K562 (cell line): ENCODE results near the gene COL4A1. TPM values are rescaled to one million over a fixed set of nuclear protein-coding genes. Genes with fewer than 3 reads are reported as not detected.

Experiments used
- ATAC-seq: fragments of 200-7000 bp; cut with Tn5 transposase; 3 replicates; pipeline ENCODE4 v1.9.1; 2020; ENCODE audit warnings: moderate library complexity
- BruUV-seq: library from RNA; stranded (reverse); fragments of 400-500 nt; replicated peaks from 2 replicates; lab custom pipeline; 2021; lab: Mats Ljungman, UMichigan
- CTCF ChIA-PET: fragments of 300-600 bp; formaldehyde crosslinking; extraction: SDS; loops from one replicate; lab custom pipeline; 2021; ENCODE audit warnings: low intra/inter-chr PET ratio; lab: Yijun Ruan, JAX
- POLR2A ChIA-PET: fragments of 300-600, 350-650 bp; sonication (Branson Sonifier 250); formaldehyde crosslinking; extraction: SDS; loops from one replicate; lab custom pipeline; 2021; ENCODE audit warnings: antibody characterized with exemption, inconsistent platforms; lab: Yijun Ruan, JAX
- DNase-seq, 4 experiments: peaks; one replicate each; pipeline versions ENCODE4 v3.0.0 to v3.0.0-alpha.2; 2011 to 2018; ENCODE audit warnings: low spot score in 3 of 4, mixed read lengths in 3 of 4; ENCODE audit errors: extremely low read depth in 1 of 4
- FAIRE-seq: peaks from 2 replicates; lab custom pipeline; 2011; peaks lifted over from hg19 to GRCh38; lab: Jason Lieb, UNC
- H2AFZ ChIP-seq: 2 replicates; pipeline ENCODE4 v1.6.0; 2011; ENCODE audit warnings: low read depth, low read length, control low read depth, inconsistent platforms
- H3K27ac ChIP-seq: fragments of 200-600 bp; 3 replicates; pipeline ENCODE4 v1.8.0; 2011; ENCODE audit warnings: low read depth, mild to moderate bottlenecking, control low read depth, inconsistent platforms, low read length, moderate library complexity, mixed read lengths; ENCODE audit errors: extremely low read depth
- H3K27me3 ChIP-seq, 2 experiments: fragments of 300-600 bp in 1 of 2; 2 replicates in 1 of 2; 3 replicates in 1 of 2; pipeline versions ENCODE4 v1.6.0 to v1.8.0; 2011; ENCODE audit warnings: inconsistent platforms in 2 of 2, low read length in 2 of 2, mild to moderate bottlenecking in 1 of 2, mixed read lengths in 1 of 2, moderate library complexity in 1 of 2; ENCODE audit not compliant: control insufficient read depth in 2 of 2, insufficient read depth in 2 of 2
- H3K36me3 ChIP-seq: fragments of 300-600 bp; 3 replicates; pipeline ENCODE4 v1.8.0; 2011; ENCODE audit warnings: mild to moderate bottlenecking, low read length, inconsistent platforms; ENCODE audit not compliant: control insufficient read depth, insufficient read depth
- H3K4me1 ChIP-seq, 2 experiments: fragments of 200-600 bp in 1 of 2; replicated peaks in 1 of 2; 2 replicates in 1 of 2; 3 replicates in 1 of 2; pipeline versions ENCODE4 v1.5.1 to v1.8.0; 2011; ENCODE audit warnings: inconsistent platforms in 2 of 2, low read length in 2 of 2, mild to moderate bottlenecking in 1 of 2, mixed read lengths in 1 of 2, moderate library complexity in 1 of 2; ENCODE audit not compliant: control insufficient read depth in 2 of 2, insufficient read depth in 2 of 2
- H3K4me2 ChIP-seq: 2 replicates; pipeline ENCODE4 v1.6.1; 2011; ENCODE audit warnings: low read length, control low read depth, inconsistent platforms, mixed read lengths; ENCODE audit not compliant: insufficient read depth
- H3K4me3 ChIP-seq: fragments of 200-600 bp; sonication (generic), shearing (Covaris generic); 2 replicates; pipeline ENCODE4 v1.5.1; 2016; ENCODE audit warnings: control low read depth, inconsistent platforms
- H3K79me2 ChIP-seq: fragments of 200-600 bp; 3 replicates; pipeline ENCODE4 v1.8.0; 2011; ENCODE audit warnings: low read length, inconsistent platforms; ENCODE audit not compliant: control insufficient read depth, insufficient read depth
- H3K9ac ChIP-seq, 2 experiments: 2 replicates each; pipeline versions ENCODE4 v1.6.0 to v1.6.1; 2011; ENCODE audit warnings: low read depth in 2 of 2, low read length in 2 of 2, control low read depth in 1 of 2, inconsistent platforms in 1 of 2, mild to moderate bottlenecking in 1 of 2, mixed read lengths in 1 of 2; ENCODE audit not compliant: insufficient read depth in 1 of 2
- H3K9me1 ChIP-seq: one replicate; pipeline ENCODE4 v1.6.0; 2011; ENCODE audit warnings: inconsistent platforms, mild to moderate bottlenecking, low read length, moderate library complexity; ENCODE audit not compliant: control insufficient read depth, insufficient read depth
- H3K9me3 ChIP-seq: replicated peaks from 2 replicates; pipeline ENCODE4 v1.5.1; 2011; ENCODE audit warnings: low read depth, low read length, inconsistent platforms; ENCODE audit not compliant: control insufficient read depth, insufficient read depth
- H4K20me1 ChIP-seq: replicated peaks from 2 replicates; pipeline ENCODE4 v1.6.1; 2011; ENCODE audit warnings: low read length, inconsistent platforms, mixed read lengths; ENCODE audit not compliant: control insufficient read depth, insufficient read depth
- CBFA2T2 ChIP-seq: fragments of 450-650 bp; conservative IDR thresholded peaks from 2 replicates; pipeline ENCODE4 v1.6.1; 2017; ENCODE audit warnings: mild to moderate bottlenecking
- CSDE1 ChIP-seq, 2 experiments: fragments of 450-650 bp; IDR thresholded peaks; 2 replicates each; pipeline ENCODE4 v1.6.1; 2016; ENCODE audit warnings: mild to moderate bottlenecking in 1 of 2
- ILF3 ChIP-seq: fragments of 450-650 bp; IDR thresholded peaks from 2 replicates; pipeline ENCODE4 v1.6.1; 2018; ENCODE audit warnings: antibody characterized with exemption, mild to moderate bottlenecking, moderate library complexity, borderline replicate concordance
- MCM5 ChIP-seq: fragments of 450-650 bp; IDR thresholded peaks from 2 replicates; pipeline ENCODE4 v1.6.1; 2016; ENCODE audit warnings: low read depth
- MCM7 ChIP-seq, 2 experiments: fragments of 450-650 bp; IDR thresholded peaks; 2 replicates each; pipeline ENCODE4 v1.6.1; 2016 to 2018
- NBN ChIP-seq: fragments of 450-650 bp; IDR thresholded peaks from 2 replicates; pipeline ENCODE4 v1.6.1; 2016; ENCODE audit warnings: low read depth, mild to moderate bottlenecking
- ZNF143 ChIP-seq: sonication (generic); formaldehyde crosslinking; IDR thresholded peaks from 2 replicates; pipeline ENCODE4 v1.9.0; 2022; ENCODE audit warnings: mild to moderate bottlenecking, missing genetic modification reagents
- ZNF592 ChIP-seq: fragments of 450-650 bp; IDR thresholded peaks from 2 replicates; pipeline ENCODE4 v1.6.1; 2017; ENCODE audit warnings: antibody characterized with exemption, mild to moderate bottlenecking
- WGBS: fragments of 100-300 bp; shearing (Covaris generic); methylation state at CpG from one replicate; pipeline ENCODE4 v1.1.6; 2016; ENCODE audit warnings: low coverage, mixed read lengths; ENCODE audit not compliant: insufficient coverage; ENCODE audit errors: missing lambda C conversion rate; 5-methylcytosine and 5-hydroxymethylcytosine counted together
- in situ Hi-C: fragments of 300-500 bp; cut with MboI; formaldehyde crosslinking; loops from 4 replicates; pipeline ENCODE4 v1.15.0; 2018; ENCODE audit warnings: inconsistent platforms, mixed read lengths
- intact Hi-C: fragments of 100-400 bp; cut with micrococcal nuclease; formaldehyde crosslinking; loops from 2 replicates; pipeline ENCODE4 v1.14.2; 2022
- polyA plus RNA-seq, 8 experiments: library from polyadenylated mRNA; depleted of rRNA in 4 of 8; stranded (reverse) in 5 of 8; unstranded in 3 of 8; fragments of >200 nt; fragmentation: Nextera tagmentation in 2 of 8; fragmentation: Illumina TruSeq in 1 of 8; extraction: Ambion mirVana in 2 of 8; extraction: Trizol in 1 of 8; gene quantifications; 2 replicates each; pipeline versions ENCODE4 v1.2.1 to v1.2.3, GENCODE V29; 2011 to 2014; ENCODE audit warnings: inconsistent platforms in 1 of 8, missing spikeins in 1 of 8
- total RNA-seq, 7 experiments: library from RNA; depleted of rRNA in 6 of 7; stranded (reverse); fragments of >200 nt in 6 of 7; fragmentation: Illumina TruSeq in 2 of 7; extraction: Trizol in 2 of 7; gene quantifications; 2 replicates each; pipeline versions ENCODE4 v1.2.1 to v1.2.3, GENCODE V29; 2011 to 2021; ENCODE audit warnings: low replicate concordance in 1 of 7

The COL4A1 gene
- total and polyA plus RNA-seq, 9 of the 15 experiments (the other 6 are each of a cell fraction or from before 2014, with no cell fraction given) = 0.35 TPM; not detected in 8

GRCh38 chr13:110197026-110197425, 109.9 kb downstream of the COL4A1 start:
- H3K79me2 ChIP-seq = no peaks in the 10 kb centered on the region
- no peak for FAIRE-seq

More at GRCh38 chr13:110197026-110197425, 109.9 kb downstream of the COL4A1 start:
- H3K27me3 ChIP-seq = peaks cover 2 to 31% of the 10 kb centered on the region in 2 experiments; a peak in 2 of 5 replicates
- DNase-seq (no peak), ATAC-seq (no peak)
- H2AFZ ChIP-seq = no peak overlapping the region
- intact Hi-C loops (no loop called here), in situ Hi-C loops (no loop called here)
- CTCF ChIA-PET = no interaction called here
- H3K36me3 ChIP-seq = no peaks in the 10 kb centered on the region
- no peak overlapping the region for H3K4me3 ChIP-seq
- H3K4me2 ChIP-seq = no peak overlapping the region
- BruUV-seq = no TSS peak
- WGBS = 3% methylated on average over 3 of the region's 3 CpGs
- H3K9me3 ChIP-seq = no peaks in the 10 kb centered on the region
- H3K9ac ChIP-seq = no peak overlapping the region
- POLR2A ChIA-PET = no interaction called here
- H4K20me1 ChIP-seq = no peaks in the 10 kb centered on the region; the same call in 1 of the 2 replicates
- TF ChIP-seq ZNF592 (no peak), CSDE1 (IDR thresholded peaks at IDR 0.05) (no peak), CBFA2T2 (no peak), NBN (no peak), MCM5 (no peak), MCM7 (IDR thresholded peaks at IDR 0.05) (no peak), ZNF143 (no peak), ILF3 (no peak)
- no peaks in the 10 kb centered on the region for H3K4me1 ChIP-seq
- H3K27ac ChIP-seq = no peak overlapping the region
- no peaks in the 10 kb centered on the region for H3K9me1 ChIP-seq
